ENCODE measurements around the gene TMEM38B.
"Not testable (repeated sequence)": the region's sequence is repeated elsewhere in the genome, so short reads cannot be mapped to it uniquely, and the experiment has no call there.

Gene TMEM38B

GRCh38 chr9:105686936-105687335 lies 7.4 kb upstream of the TMEM38B start:
- no peaks in the 10 kb centered on the region for H3K36me3 ChIP-seq (ENCODE audit: insufficient read depth, low read length)
- H3K27ac ChIP-seq (ENCODE audit: low read depth, low read length): no peak overlapping the region
- H3K9me3 ChIP-seq (ENCODE audit: low read length): no peaks in the 10 kb centered on the region
- H3K4me1 ChIP-seq (ENCODE audit: insufficient read depth, low read length): no peaks in the 10 kb centered on the region
- no peak overlapping the region for H3K9ac ChIP-seq (ENCODE audit: low read length)
- H3K27me3 ChIP-seq (ENCODE audit: control insufficient read depth in 1 of 2, insufficient read depth in 2 of 2, low read length in 2 of 2): no peaks in the 10 kb centered on the region
- no peak overlapping the region for H3K4me3 ChIP-seq (ENCODE audit: low read depth in 1 of 2, low read length in 2 of 2)

DNA sequence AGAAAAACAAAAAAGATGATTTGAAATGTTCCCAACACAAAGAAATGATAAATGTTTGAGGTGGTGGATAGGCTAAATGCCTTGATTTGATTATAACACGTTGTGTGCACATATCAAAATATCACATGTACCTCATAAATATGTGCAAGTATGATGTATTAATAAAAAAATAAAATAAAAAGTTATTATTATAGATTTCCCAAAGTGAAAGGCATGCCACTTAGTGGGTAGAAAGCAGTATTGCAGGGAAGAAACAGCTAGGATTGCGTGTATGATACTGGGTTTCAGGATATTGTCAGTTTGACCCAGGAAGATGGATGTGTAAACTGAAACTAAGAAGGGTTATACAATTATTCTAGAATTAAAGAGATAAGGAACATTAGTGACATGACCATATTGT lies 3.6 kb upstream of the TMEM38B start:
- Histone ChIP-seq H3K27me3 (ENCODE audit: control insufficient read depth in 1 of 2, insufficient read depth in 2 of 2, low read length in 2 of 2) (peaks cover 0 to 7% of the 10 kb centered on the region in 2 donors), H3K4me1 (ENCODE audit: insufficient read depth, low read length) (peaks cover 5% of the 10 kb centered on the region), H3K36me3 (ENCODE audit: insufficient read depth, low read length) (no peaks in the 10 kb centered on the region), H3K9me3 (ENCODE audit: low read length) (no peaks in the 10 kb centered on the region), H3K9ac (ENCODE audit: low read length) (no peak overlapping the region), H3K27ac (ENCODE audit: low read depth, low read length) (no peak overlapping the region), H3K4me3 (ENCODE audit: low read depth in 1 of 2, low read length in 2 of 2) (no peak overlapping the region)

DNA sequence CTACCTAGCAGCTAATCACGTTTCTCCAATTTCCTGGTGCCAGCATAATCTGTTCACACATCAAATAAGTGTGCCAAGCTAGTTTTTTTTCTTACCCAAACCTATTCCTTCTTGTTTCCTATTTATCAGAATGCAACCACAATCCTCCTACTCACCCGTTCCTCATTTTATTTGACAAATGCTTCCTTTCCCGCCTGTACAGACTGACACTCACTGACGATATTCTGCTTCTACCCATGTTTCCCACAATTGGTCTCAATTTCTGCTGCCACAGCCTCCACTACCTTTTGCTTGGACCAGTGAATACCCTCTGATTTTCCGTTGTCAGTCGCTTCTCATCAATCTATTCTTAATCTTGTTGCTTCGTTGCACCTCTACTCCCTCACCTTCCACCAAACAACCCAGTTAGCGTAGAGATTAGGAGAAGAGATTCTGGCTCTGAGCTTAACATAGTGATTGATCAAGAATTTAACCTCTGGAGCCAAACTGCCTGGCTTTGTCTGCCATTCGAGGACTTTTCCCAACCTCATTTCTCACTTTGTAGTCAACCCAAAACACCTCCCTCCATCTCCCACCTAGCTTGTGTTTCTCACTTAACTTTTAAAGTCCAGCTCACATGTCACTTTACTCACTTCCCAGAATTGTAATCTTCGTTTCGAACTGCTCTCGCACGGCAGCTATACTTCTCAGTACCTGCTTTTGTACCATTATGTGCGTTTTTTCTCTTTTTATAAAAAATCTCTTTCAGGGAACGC lies 729 bp upstream of the TMEM38B start:
- no peak overlapping the region for H3K27ac ChIP-seq (ENCODE audit: low read depth, low read length)
- H3K4me3 ChIP-seq (ENCODE audit: low read depth in 1 of 2, low read length in 2 of 2): peak overlapping the region; percentile 57 to 64
- H3K9ac ChIP-seq (ENCODE audit: low read length): no peak overlapping the region
- no peaks in the 10 kb centered on the region for H3K36me3 ChIP-seq (ENCODE audit: insufficient read depth, low read length)
- H3K4me1 ChIP-seq (ENCODE audit: insufficient read depth, low read length): peaks cover 5% of the 10 kb centered on the region
- H3K27me3 ChIP-seq (ENCODE audit: control insufficient read depth in 1 of 2, insufficient read depth in 2 of 2, low read length in 2 of 2): peaks cover 0 to 7% of the 10 kb centered on the region in 2 donors
- no peaks in the 10 kb centered on the region for H3K9me3 ChIP-seq (ENCODE audit: low read length)

DNA sequence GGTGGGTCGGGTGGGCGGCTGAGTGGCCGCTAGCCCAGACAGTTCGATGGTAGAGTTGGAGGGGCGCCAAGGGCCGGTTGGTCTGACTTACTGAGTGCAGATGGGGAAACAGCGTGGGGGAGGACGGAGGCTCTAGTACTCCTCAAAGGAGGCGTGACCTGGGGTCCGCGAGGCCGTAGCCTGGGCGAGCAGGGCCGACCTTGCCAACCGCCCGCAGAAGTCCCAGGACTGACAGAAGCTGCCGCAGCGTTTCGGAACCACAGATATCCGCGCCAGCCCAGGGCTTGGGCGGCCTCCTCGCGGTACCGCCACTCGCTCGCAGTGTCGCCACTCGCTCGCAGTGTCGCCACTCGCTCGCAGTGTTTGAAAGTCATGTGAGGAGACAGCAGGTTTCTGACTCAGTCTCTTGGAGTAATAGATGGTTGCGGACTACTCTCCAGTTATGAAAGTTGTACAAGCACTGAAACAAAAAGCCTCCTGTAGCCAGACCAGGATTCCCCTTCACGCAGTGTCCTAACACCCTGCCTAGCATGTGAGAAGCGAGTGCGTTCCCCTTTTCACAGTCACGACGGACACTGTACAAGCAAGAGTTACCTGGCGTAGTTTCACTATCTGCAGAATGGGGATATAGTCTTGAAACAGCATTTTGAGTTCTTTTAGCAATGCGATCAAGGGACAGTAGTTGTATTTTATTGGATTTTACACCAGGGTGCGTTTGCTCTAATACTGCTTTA lies 674 bp downstream of the TMEM38B start:
- Histone ChIP-seq H3K27ac (ENCODE audit: low read depth, low read length) (peak overlapping the region; percentile 41), H3K9ac (ENCODE audit: low read length) (peak overlapping the region; percentile 54)

GRCh38 chr9:105696219-105696793 lies 2.0 kb downstream of the TMEM38B start:
- Histone ChIP-seq H3K9ac (ENCODE audit: low read length) (no peak overlapping the region), H3K27ac (ENCODE audit: low read depth, low read length) (no peak overlapping the region), H3K27me3 (ENCODE audit: control insufficient read depth in 1 of 2, insufficient read depth in 2 of 2, low read length in 2 of 2) (peaks cover 0 to 7% of the 10 kb centered on the region in 2 donors), H3K36me3 (ENCODE audit: insufficient read depth, low read length) (no peaks in the 10 kb centered on the region), H3K4me3 (ENCODE audit: low read depth in 1 of 2, low read length in 2 of 2) (no peak overlapping the region), H3K4me1 (ENCODE audit: insufficient read depth, low read length) (peaks cover 5% of the 10 kb centered on the region), H3K9me3 (ENCODE audit: low read length) (no peaks in the 10 kb centered on the region)

More for the DNA sequence above, 674 bp downstream of the TMEM38B start:
- peaks cover 5% of the 10 kb centered on the region for H3K4me1 ChIP-seq (ENCODE audit: insufficient read depth, low read length)
- H3K4me3 ChIP-seq (ENCODE audit: low read depth in 1 of 2, low read length in 2 of 2): peak overlapping the region; percentile 57 to 64
- peaks cover 0 to 7% of the 10 kb centered on the region in 2 donors for H3K27me3 ChIP-seq (ENCODE audit: control insufficient read depth in 1 of 2, insufficient read depth in 2 of 2, low read length in 2 of 2)
- H3K9me3 ChIP-seq (ENCODE audit: low read length): no peaks in the 10 kb centered on the region
- no peaks in the 10 kb centered on the region for H3K36me3 ChIP-seq (ENCODE audit: insufficient read depth, low read length)

- H3K4me1 ChIP-seq (ENCODE audit: insufficient read depth, low read length): peaks cover 5% of the 10 kb centered on the region
- H3K36me3 ChIP-seq (ENCODE audit: insufficient read depth, low read length): no peaks in the 10 kb centered on the region
- H3K9me3 ChIP-seq (ENCODE audit: low read length): no peaks in the 10 kb centered on the region
- no peak overlapping the region for H3K4me3 ChIP-seq (ENCODE audit: low read depth in 1 of 2, low read length in 2 of 2)
- H3K27me3 ChIP-seq (ENCODE audit: control insufficient read depth in 1 of 2, insufficient read depth in 2 of 2, low read length in 2 of 2): peaks cover 0 to 3% of the 10 kb centered on the region in 2 donors
- no peak overlapping the region for H3K27ac ChIP-seq (ENCODE audit: low read depth, low read length)
- no peak overlapping the region for H3K9ac ChIP-seq (ENCODE audit: low read length)
These were observed 3.5 kb downstream of the TMEM38B start for GRCh38 chr9:105697871-105698270.

DNA sequence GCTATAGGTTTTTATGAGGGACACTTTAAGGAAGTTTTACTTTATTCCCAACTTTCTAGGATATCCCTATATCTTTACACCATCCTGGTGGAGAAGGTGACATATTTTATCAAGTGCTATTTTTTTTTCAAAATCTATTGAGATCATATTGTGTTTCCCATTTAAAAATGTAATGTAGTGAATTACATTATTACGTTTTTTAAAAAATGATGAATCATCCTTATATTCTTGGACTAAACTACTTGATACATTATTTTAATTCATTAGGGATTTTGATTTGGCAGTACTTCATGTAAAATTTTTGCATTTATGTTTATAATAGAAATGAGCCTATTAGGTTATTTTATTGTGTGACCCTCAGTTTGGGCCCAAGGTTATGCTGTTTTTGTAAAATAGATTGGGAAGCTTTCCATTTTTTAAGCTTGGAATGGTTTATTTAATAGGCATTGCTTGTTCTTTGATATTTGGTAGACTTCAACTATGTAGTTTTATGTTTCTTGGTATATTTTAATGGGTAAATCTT lies 4.1 kb downstream of the TMEM38B start:
- no peaks in the 10 kb centered on the region for H3K9me3 ChIP-seq (ENCODE audit: low read length)
- H3K27ac ChIP-seq (ENCODE audit: low read depth, low read length): no peak overlapping the region
- no peak overlapping the region for H3K4me3 ChIP-seq (ENCODE audit: low read depth in 1 of 2, low read length in 2 of 2)
- H3K36me3 ChIP-seq (ENCODE audit: insufficient read depth, low read length): no peaks in the 10 kb centered on the region
- no peak overlapping the region for H3K9ac ChIP-seq (ENCODE audit: low read length)
- peaks cover 4% of the 10 kb centered on the region for H3K4me1 ChIP-seq (ENCODE audit: insufficient read depth, low read length)
- H3K27me3 ChIP-seq (ENCODE audit: control insufficient read depth in 1 of 2, insufficient read depth in 2 of 2, low read length in 2 of 2): no peaks in the 10 kb centered on the region

- Histone ChIP-seq H3K9ac (ENCODE audit: low read length) (no peak overlapping the region), H3K9me3 (ENCODE audit: low read length) (no peaks in the 10 kb centered on the region), H3K4me3 (ENCODE audit: low read depth in 1 of 2, low read length in 2 of 2) (no peak overlapping the region), H3K36me3 (ENCODE audit: insufficient read depth, low read length) (no peaks in the 10 kb centered on the region), H3K4me1 (ENCODE audit: insufficient read depth, low read length) (no peaks in the 10 kb centered on the region), H3K27me3 (ENCODE audit: control insufficient read depth in 1 of 2, insufficient read depth in 2 of 2, low read length in 2 of 2) (no peaks in the 10 kb centered on the region), H3K27ac (ENCODE audit: low read depth, low read length) (no peak overlapping the region)
These were observed 6.3 kb downstream of the TMEM38B start for GRCh38 chr9:105700668-105701067.

- Histone ChIP-seq H3K36me3 (ENCODE audit: insufficient read depth, low read length) (no peaks in the 10 kb centered on the region), H3K27me3 (ENCODE audit: control insufficient read depth in 1 of 2, insufficient read depth in 2 of 2, low read length in 2 of 2) (no peaks in the 10 kb centered on the region), H3K9ac (ENCODE audit: low read length) (no peak overlapping the region), H3K4me1 (ENCODE audit: insufficient read depth, low read length) (no peaks in the 10 kb centered on the region), H3K9me3 (ENCODE audit: low read length) (no peaks in the 10 kb centered on the region), H3K4me3 (ENCODE audit: low read depth in 1 of 2, low read length in 2 of 2) (no peak overlapping the region), H3K27ac (ENCODE audit: low read depth, low read length) (no peak overlapping the region)
These were observed 6.8 kb downstream of the TMEM38B start for GRCh38 chr9:105701145-105701544.

GRCh38 chr9:105702207-105702606 lies 7.9 kb downstream of the TMEM38B start:
- H3K4me1 ChIP-seq (ENCODE audit: insufficient read depth, low read length): no peaks in the 10 kb centered on the region
- no peaks in the 10 kb centered on the region for H3K36me3 ChIP-seq (ENCODE audit: insufficient read depth, low read length)
- no peaks in the 10 kb centered on the region for H3K9me3 ChIP-seq (ENCODE audit: low read length)
- no peak overlapping the region for H3K4me3 ChIP-seq (ENCODE audit: low read depth in 1 of 2, low read length in 2 of 2)
- no peaks in the 10 kb centered on the region for H3K27me3 ChIP-seq (ENCODE audit: control insufficient read depth in 1 of 2, insufficient read depth in 2 of 2, low read length in 2 of 2)
- no peak overlapping the region for H3K27ac ChIP-seq (ENCODE audit: low read depth, low read length)
- no peak overlapping the region for H3K9ac ChIP-seq (ENCODE audit: low read length)

- not testable (repeated sequence) for H3K27me3 ChIP-seq (ENCODE audit: control insufficient read depth in 1 of 2, insufficient read depth in 2 of 2, low read length in 2 of 2); H3K36me3 ChIP-seq (ENCODE audit: insufficient read depth, low read length); H3K4me1 ChIP-seq (ENCODE audit: insufficient read depth, low read length); H3K27ac ChIP-seq (ENCODE audit: low read depth, low read length); H3K4me3 ChIP-seq (ENCODE audit: low read depth in 1 of 2, low read length in 2 of 2); H3K9ac ChIP-seq (ENCODE audit: low read length); H3K9me3 ChIP-seq (ENCODE audit: low read length)
These were observed 9.3 kb downstream of the TMEM38B start for GRCh38 chr9:105703638-105704037.
